ENCODE measurements around the gene TCTN2. TPM values are rescaled to one million over a fixed set of nuclear protein-coding genes. Genes with fewer than 3 reads are reported as not detected.

The TCTN2 gene
- polyA plus RNA-seq, 3 donors: 0.24 to 1.1 TPM; not detected in 1

DNA sequence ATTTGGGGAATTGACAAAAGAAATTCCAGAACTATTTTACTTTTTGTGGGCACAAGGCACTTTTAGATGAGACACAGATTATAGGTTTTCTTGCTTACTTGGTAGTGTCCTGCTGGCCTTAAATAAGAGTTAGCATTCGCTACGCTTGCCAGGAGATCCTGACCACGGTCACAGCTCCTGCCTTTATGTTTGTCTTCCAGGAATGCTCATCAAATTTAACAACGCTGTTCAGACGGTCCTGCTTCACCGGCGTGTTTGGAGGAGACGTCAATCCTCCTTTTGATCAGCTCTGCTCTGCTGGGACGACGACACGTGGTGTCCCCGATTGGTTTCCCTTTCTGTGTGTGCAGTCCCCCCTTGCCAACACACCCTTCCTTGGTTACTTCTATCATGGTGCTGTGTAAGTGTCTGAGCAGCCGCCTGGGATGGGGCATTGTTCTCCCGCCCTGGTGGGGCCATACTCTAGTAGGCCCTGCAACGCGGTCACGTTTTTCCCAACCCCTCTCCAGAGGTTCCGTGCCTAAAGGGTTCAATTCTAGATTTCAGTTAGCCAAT, 15.8 kb downstream of the TCTN2 start:
- peaks cover 4% of the 10 kb centered on the region in 2 donors for H3K4me1 ChIP-seq (ENCODE audit: control insufficient read depth in 1 of 2, insufficient read depth in 2 of 2, low read length in 2 of 2)

GRCh38 chr12:123690191-123690840, 19.4 kb downstream of the TCTN2 start:
- WGBS (ENCODE audit: insufficient coverage): 80% methylated on average over 1 of the region's 8 CpGs
- H3K79me2 ChIP-seq (ENCODE audit: insufficient read depth, low read length): no peaks in the 10 kb centered on the region
- no peaks in the 10 kb centered on the region for H3K36me3 Mint-ChIP-seq
- no peaks in the 10 kb centered on the region for H3K27me3 Mint-ChIP-seq (ENCODE audit: low read depth in 3 of 3)
- no peak overlapping the region for H3K4me3 ChIP-seq (replicated peaks in 1 of 3; ENCODE audit: low read depth in 2 of 3, low read length in 3 of 3)
- H3K4me1 Mint-ChIP-seq: no peaks in the 10 kb centered on the region
- no peak overlapping the region for H3K27ac Mint-ChIP-seq
- H3K9me3 Mint-ChIP-seq: no peaks in the 10 kb centered on the region
- H3K4me3 Mint-ChIP-seq: no peak overlapping the region
- DNase-seq: no peak
- intact Hi-C loops (cut with micrococcal nuclease): no loop called here
- TF ChIP-seq, protein P1, sequence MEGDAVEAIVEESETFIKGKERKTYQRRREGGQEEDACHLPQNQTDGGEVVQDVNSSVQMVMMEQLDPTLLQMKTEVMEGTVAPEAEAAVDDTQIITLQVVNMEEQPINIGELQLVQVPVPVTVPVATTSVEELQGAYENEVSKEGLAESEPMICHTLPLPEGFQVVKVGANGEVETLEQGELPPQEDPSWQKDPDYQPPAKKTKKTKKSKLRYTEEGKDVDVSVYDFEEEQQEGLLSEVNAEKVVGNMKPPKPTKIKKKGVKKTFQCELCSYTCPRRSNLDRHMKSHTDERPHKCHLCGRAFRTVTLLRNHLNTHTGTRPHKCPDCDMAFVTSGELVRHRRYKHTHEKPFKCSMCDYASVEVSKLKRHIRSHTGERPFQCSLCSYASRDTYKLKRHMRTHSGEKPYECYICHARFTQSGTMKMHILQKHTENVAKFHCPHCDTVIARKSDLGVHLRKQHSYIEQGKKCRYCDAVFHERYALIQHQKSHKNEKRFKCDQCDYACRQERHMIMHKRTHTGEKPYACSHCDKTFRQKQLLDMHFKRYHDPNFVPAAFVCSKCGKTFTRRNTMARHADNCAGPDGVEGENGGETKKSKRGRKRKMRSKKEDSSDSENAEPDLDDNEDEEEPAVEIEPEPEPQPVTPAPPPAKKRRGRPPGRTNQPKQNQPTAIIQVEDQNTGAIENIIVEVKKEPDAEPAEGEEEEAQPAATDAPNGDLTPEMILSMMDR (IDR thresholded peaks at IDR 0.05): no peak
- H3K4me2 ChIP-seq (replicated peaks; ENCODE audit: extremely low read depth, low read length, poor library complexity, severe bottlenecking): no peak overlapping the region
- H3K4me1 ChIP-seq (ENCODE audit: control insufficient read depth in 1 of 2, insufficient read depth in 2 of 2, low read length in 2 of 2): no peaks in the 10 kb centered on the region
- no peaks in the 10 kb centered on the region for H4K20me1 ChIP-seq (ENCODE audit: insufficient read depth, low read length)
- H3K27me3 ChIP-seq (ENCODE audit: control insufficient read depth in 2 of 2, insufficient read depth in 2 of 2, low read length in 2 of 2): no peaks in the 10 kb centered on the region
- no peak overlapping the region for H3K27ac ChIP-seq (ENCODE audit: low read depth in 1 of 2, low read length in 2 of 2)
- H3K9me3 ChIP-seq (replicated peaks in 1 of 2; ENCODE audit: control insufficient read depth in 1 of 2, insufficient read depth in 1 of 2, low read length in 2 of 2): no peaks in the 10 kb centered on the region
- no peaks in the 10 kb centered on the region for H3K36me3 ChIP-seq (replicated peaks in 1 of 2; ENCODE audit: control insufficient read depth in 1 of 2, insufficient read depth in 2 of 2, low read length in 2 of 2)
- H2AFZ ChIP-seq (ENCODE audit: insufficient read depth, low read depth, low read length, poor library complexity, severe bottlenecking): no peak overlapping the region
- H3K9ac ChIP-seq (ENCODE audit: insufficient read depth, low read length, poor library complexity, severe bottlenecking): no peak overlapping the region

More for the DNA sequence above, 15.8 kb downstream of the TCTN2 start:
- Histone ChIP-seq H3K4me3 (replicated peaks in 1 of 3; ENCODE audit: low read depth in 2 of 3, low read length in 3 of 3) (no peak overlapping the region), H3K79me2 (ENCODE audit: insufficient read depth, low read length) (no peaks in the 10 kb centered on the region), H3K27ac (ENCODE audit: low read depth in 1 of 2, low read length in 2 of 2) (no peak overlapping the region), H3K9ac (ENCODE audit: insufficient read depth, low read length, poor library complexity, severe bottlenecking) (no peak overlapping the region), H3K9me3 (replicated peaks in 1 of 2; ENCODE audit: control insufficient read depth in 1 of 2, insufficient read depth in 1 of 2, low read length in 2 of 2) (no peaks in the 10 kb centered on the region), H2AFZ (ENCODE audit: insufficient read depth, low read depth, low read length, poor library complexity, severe bottlenecking) (no peak overlapping the region), H4K20me1 (ENCODE audit: insufficient read depth, low read length) (no peaks in the 10 kb centered on the region), H3K27me3 (ENCODE audit: control insufficient read depth in 2 of 2, insufficient read depth in 2 of 2, low read length in 2 of 2) (no peaks in the 10 kb centered on the region), H3K4me2 (replicated peaks; ENCODE audit: extremely low read depth, low read length, poor library complexity, severe bottlenecking) (no peak overlapping the region), H3K36me3 (replicated peaks in 1 of 2; ENCODE audit: control insufficient read depth in 1 of 2, insufficient read depth in 2 of 2, low read length in 2 of 2) (no peaks in the 10 kb centered on the region)
- TF ChIP-seq, protein P1 (IDR thresholded peaks at IDR 0.05): no peak
- peaks cover 5% of the 10 kb centered on the region for H3K4me1 Mint-ChIP-seq
- no peak for DNase-seq
- WGBS (ENCODE audit: insufficient coverage): 96% methylated on average over 13 of the region's 18 CpGs
- intact Hi-C loops (cut with micrococcal nuclease): no loop called here
- H3K27ac Mint-ChIP-seq: peak overlapping the region in 1 of 7 donors; percentile 62
- H3K4me3 Mint-ChIP-seq: no peak overlapping the region
- H3K9me3 Mint-ChIP-seq: no peaks in the 10 kb centered on the region
- no peaks in the 10 kb centered on the region for H3K36me3 Mint-ChIP-seq
- no peaks in the 10 kb centered on the region for H3K27me3 Mint-ChIP-seq (ENCODE audit: low read depth in 3 of 3)

Data from CD14-positive monocyte (primary cell).